Gastrocnemius medialis (tissue), 4 donors: Measurements from ENCODE around the gene WASHC3. TPM values are rescaled to one million over a fixed set of nuclear protein-coding genes. Genes with fewer than 3 reads are reported as not detected.

Experiments
- ATAC-seq, 2 donors: fragments of 150-250 bp; one replicate each; pipeline ENCODE4 v1.9.1; 2016
- DNase-seq, 2 donors: peaks; one replicate each; pipeline ENCODE4 v3.0.0-alpha.2; 2019
- H3K27ac ChIP-seq, 4 donors: fragments of 200-600 bp; sonication (generic); 1 replicate in 1 of 4; 2 replicates in 3 of 4; pipeline ENCODE4 v1.5.1; 2016 to 2018; ENCODE audit warnings: mild to moderate bottlenecking in 2 of 4, moderate library complexity in 1 of 4
- H3K27me3 ChIP-seq, 3 donors: fragments of 200-600 bp; sonication (generic) in 2 of 3; 1 replicate in 1 of 3; 2 replicates in 2 of 3; pipeline versions ENCODE4 v1.5.1 to v1.6.0; 2016 to 2019; ENCODE audit warnings: mild to moderate bottlenecking in 1 of 3, moderate library complexity in 1 of 3
- H3K36me3 ChIP-seq, 2 donors: fragments of 200-600 bp; sonication (generic) in 1 of 2; one replicate each; pipeline ENCODE4 v1.5.1; 2017 to 2018
- H3K4me1 ChIP-seq, 2 donors: fragments of 200-600 bp; sonication (generic) in 1 of 2; one replicate each; pipeline ENCODE4 v1.5.1; 2016 to 2017; ENCODE audit warnings: mild to moderate bottlenecking in 2 of 2
- H3K4me3 ChIP-seq, 4 donors: fragments of 200-600 bp; sonication (generic) in 3 of 4; 1 replicate in 1 of 4; 2 replicates in 3 of 4; pipeline ENCODE4 v1.5.1; 2016 to 2019; ENCODE audit warnings: mild to moderate bottlenecking in 2 of 4
- H3K9me3 ChIP-seq, 3 donors: fragments of 200-600 bp; sonication (generic) in 2 of 3; 1 replicate in 1 of 3; 2 replicates in 2 of 3; pipeline ENCODE4 v1.5.1; 2016 to 2019
- POLR2A ChIP-seq, 2 donors: fragments of 450-650 bp; IDR thresholded peaks; one replicate each; pipeline ENCODE4 v1.6.1; 2017; ENCODE audit warnings: antibody characterized with exemption in 2 of 2, mild to moderate bottlenecking in 2 of 2, moderate library complexity in 2 of 2
- in situ Hi-C, 4 donors: fragments of 200-750 bp; cut with MboI; loops; one replicate each; pipeline versions ENCODE4 v1.15.0 to v1.8.0; 2017; ENCODE audit warnings: low sequenced_read_pairs in 4 of 4
- intact Hi-C: fragments of 100-400 bp; cut with DNase I; formaldehyde crosslinking; loops from one replicate; pipeline ENCODE4 v1.15.1; 2023; ENCODE audit warnings: low total_unique reads
- total RNA-seq, 4 donors: library from RNA; depleted of rRNA; stranded (reverse); fragments of >200 nt; gene quantifications; one replicate each; pipeline versions ENCODE4 v1.1.0 to v1.2.3, GENCODE V29; 2016
- TF ChIP-seq, protein P1 (sequence below), 5 experiments: fragments of 450-650 bp in 3 of 5; fragments of 200-600 bp in 2 of 5; sonication (generic) in 2 of 5; IDR thresholded peaks in 4 of 5; conservative IDR thresholded peaks in 1 of 5; 1 replicate in 4 of 5; 2 replicates in 1 of 5; pipeline ENCODE4 v1.5.1; 2016 to 2019; ENCODE audit warnings: antibody characterized with exemption in 5 of 5, mild to moderate bottlenecking in 3 of 5, moderate library complexity in 3 of 5

Gene WASHC3
- total RNA-seq, 4 donors from 2014 or later: 44.2 to 81.8 (median 62.2) TPM

- DNase-seq: no peak
- Histone ChIP-seq H3K9me3 (no peaks in the 10 kb centered on the region), H3K4me1 (no peaks in the 10 kb centered on the region), H3K27me3 (no peaks in the 10 kb centered on the region), H3K27ac (no peak overlapping the region), H3K4me3 (no peak overlapping the region), H3K36me3 (no peaks in the 10 kb centered on the region)
- TF ChIP-seq POLR2A (IDR thresholded peaks at IDR 0.05): no peak
- TF ChIP-seq, protein P1, sequence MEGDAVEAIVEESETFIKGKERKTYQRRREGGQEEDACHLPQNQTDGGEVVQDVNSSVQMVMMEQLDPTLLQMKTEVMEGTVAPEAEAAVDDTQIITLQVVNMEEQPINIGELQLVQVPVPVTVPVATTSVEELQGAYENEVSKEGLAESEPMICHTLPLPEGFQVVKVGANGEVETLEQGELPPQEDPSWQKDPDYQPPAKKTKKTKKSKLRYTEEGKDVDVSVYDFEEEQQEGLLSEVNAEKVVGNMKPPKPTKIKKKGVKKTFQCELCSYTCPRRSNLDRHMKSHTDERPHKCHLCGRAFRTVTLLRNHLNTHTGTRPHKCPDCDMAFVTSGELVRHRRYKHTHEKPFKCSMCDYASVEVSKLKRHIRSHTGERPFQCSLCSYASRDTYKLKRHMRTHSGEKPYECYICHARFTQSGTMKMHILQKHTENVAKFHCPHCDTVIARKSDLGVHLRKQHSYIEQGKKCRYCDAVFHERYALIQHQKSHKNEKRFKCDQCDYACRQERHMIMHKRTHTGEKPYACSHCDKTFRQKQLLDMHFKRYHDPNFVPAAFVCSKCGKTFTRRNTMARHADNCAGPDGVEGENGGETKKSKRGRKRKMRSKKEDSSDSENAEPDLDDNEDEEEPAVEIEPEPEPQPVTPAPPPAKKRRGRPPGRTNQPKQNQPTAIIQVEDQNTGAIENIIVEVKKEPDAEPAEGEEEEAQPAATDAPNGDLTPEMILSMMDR (IDR thresholded peaks at IDR 0.05 in 4 of 5, conservative IDR thresholded peaks at IDR 0.05 in 1 of 5): no peak
- no peak for ATAC-seq
- intact Hi-C loops (no loop called here), in situ Hi-C loops (no loop called here)
Observed at GRCh38 chr12:102010265-102010994, 51.4 kb downstream of the WASHC3 start.

DNA sequence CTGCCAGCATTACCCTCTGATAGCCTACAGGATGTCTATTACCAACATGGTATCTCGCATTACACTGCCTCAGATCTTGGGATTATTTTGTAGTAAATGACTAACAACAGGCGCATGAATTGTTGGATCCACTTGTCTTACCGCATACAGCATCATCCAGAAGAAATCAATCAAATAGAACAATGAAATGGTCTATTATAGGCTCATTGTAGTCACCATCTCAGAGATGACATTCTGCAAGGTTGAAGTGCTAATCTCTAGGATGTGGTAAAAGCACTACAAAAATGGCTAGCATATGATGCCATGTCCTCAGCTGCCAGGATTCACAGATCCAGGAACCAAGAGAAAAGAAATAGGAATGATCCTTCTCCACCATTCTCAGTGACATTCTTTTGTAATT lies 52.0 kb downstream of the WASHC3 start:
- no peak for ATAC-seq
- Histone ChIP-seq H3K27me3 (no peaks in the 10 kb centered on the region), H3K36me3 (no peaks in the 10 kb centered on the region), H3K27ac (no peak overlapping the region), H3K4me3 (no peak overlapping the region), H3K9me3 (no peaks in the 10 kb centered on the region), H3K4me1 (no peaks in the 10 kb centered on the region)
- in situ Hi-C loops (no loop called here), intact Hi-C loops (no loop called here)
- TF ChIP-seq, protein P1 (IDR thresholded peaks at IDR 0.05 in 4 of 5, conservative IDR thresholded peaks at IDR 0.05 in 1 of 5): no peak
- no peak for TF ChIP-seq POLR2A (IDR thresholded peaks at IDR 0.05)
- DNase-seq: no peak

DNA sequence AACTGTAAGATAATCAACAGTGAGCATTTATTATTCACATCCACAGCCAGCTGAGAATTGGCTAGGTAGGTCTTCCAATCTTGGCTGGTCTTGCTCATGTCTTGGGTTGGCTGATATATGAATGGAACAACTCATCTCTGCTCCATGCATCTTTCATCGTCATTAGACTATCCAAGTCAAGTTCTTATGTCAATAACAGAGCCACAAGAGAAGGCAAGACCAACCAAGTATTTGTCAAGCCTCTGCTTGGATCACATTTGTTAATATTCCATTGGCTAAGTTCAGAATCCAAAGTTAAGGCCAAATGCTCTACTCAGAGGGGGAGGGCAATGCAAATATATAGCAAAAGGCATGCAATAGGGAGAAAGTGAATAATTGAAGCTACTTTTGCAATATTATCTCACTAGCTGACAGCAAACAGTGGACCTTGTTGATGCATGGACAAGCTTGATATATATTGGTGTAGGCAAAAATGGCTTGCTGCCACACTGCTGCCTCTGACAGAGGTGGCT lies 53.1 kb downstream of the WASHC3 start:
- ATAC-seq (no peak), DNase-seq (no peak)
- Histone ChIP-seq H3K27me3 (no peaks in the 10 kb centered on the region), H3K9me3 (no peaks in the 10 kb centered on the region), H3K4me1 (no peaks in the 10 kb centered on the region), H3K4me3 (no peak overlapping the region), H3K36me3 (no peaks in the 10 kb centered on the region), H3K27ac (no peak overlapping the region)
- intact Hi-C loops (no loop called here), in situ Hi-C loops (no loop called here)
- TF ChIP-seq POLR2A (IDR thresholded peaks at IDR 0.05): no peak
- TF ChIP-seq, protein P1 (IDR thresholded peaks at IDR 0.05 in 4 of 5, conservative IDR thresholded peaks at IDR 0.05 in 1 of 5): no peak

- Histone ChIP-seq H3K36me3 (no peaks in the 10 kb centered on the region), H3K4me1 (no peaks in the 10 kb centered on the region), H3K4me3 (no peak overlapping the region), H3K9me3 (no peaks in the 10 kb centered on the region), H3K27ac (no peak overlapping the region), H3K27me3 (no peaks in the 10 kb centered on the region)
- no peak for ATAC-seq
- no peak for DNase-seq
- intact Hi-C loops: no loop called here
- in situ Hi-C loops: no loop called here
- TF ChIP-seq, protein P1 (IDR thresholded peaks at IDR 0.05 in 4 of 5, conservative IDR thresholded peaks at IDR 0.05 in 1 of 5): no peak
Observed at GRCh38 chr12:102005256-102005655, 56.5 kb downstream of the WASHC3 start.
